ENCODE data around the gene DNAI2.

DNA sequence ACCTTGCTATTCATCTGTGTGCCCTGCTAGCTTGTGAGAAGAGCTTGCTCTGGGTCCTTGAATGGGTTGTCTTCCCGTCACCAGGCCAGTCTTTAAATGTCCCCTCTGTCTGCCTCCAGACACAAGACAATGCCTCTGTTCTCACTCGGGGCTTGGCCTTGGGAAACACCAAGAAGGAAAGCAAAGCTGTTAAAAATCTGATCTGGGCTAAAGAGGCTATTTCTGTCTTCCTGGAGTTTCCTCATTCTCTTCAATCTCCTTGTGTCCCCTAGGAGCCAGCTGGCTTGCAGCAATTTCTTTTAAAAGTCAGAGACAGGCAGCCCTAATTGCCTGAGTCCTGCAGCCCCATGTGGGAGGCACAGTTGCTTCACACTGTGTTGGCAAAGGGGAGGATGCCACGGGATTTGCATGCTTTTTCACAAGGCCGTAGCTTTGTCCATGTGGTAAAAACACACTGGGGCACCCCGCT, 2.5 kb downstream of the DNAI2 start:
- TF ChIP-seq, protein P1, sequence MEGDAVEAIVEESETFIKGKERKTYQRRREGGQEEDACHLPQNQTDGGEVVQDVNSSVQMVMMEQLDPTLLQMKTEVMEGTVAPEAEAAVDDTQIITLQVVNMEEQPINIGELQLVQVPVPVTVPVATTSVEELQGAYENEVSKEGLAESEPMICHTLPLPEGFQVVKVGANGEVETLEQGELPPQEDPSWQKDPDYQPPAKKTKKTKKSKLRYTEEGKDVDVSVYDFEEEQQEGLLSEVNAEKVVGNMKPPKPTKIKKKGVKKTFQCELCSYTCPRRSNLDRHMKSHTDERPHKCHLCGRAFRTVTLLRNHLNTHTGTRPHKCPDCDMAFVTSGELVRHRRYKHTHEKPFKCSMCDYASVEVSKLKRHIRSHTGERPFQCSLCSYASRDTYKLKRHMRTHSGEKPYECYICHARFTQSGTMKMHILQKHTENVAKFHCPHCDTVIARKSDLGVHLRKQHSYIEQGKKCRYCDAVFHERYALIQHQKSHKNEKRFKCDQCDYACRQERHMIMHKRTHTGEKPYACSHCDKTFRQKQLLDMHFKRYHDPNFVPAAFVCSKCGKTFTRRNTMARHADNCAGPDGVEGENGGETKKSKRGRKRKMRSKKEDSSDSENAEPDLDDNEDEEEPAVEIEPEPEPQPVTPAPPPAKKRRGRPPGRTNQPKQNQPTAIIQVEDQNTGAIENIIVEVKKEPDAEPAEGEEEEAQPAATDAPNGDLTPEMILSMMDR (IDR thresholded peaks at IDR 0.05; ENCODE audit: borderline replicate concordance, extremely low read depth, low read length, poor library complexity, severe bottlenecking), result no peak
- TF ChIP-seq EZH2 (IDR thresholded peaks at IDR 0.05; ENCODE audit: borderline replicate concordance, low read depth, low read length, severe bottlenecking), result no peak

All from DND-41 (cell line).